Germinal center (tissue), 1 donor: ENCODE measurements around the gene MDH1B.
A peak's percentile ranks its signal among the peaks of the same experiment; 100 is the strongest.
"Not testable (repeated sequence)": the region's sequence is repeated elsewhere in the genome, so short reads cannot be mapped to it uniquely, and the experiment has no call there.

Experiments
- DNase-seq: peaks from one replicate; pipeline ENCODE4 v3.0.0; 2012; ENCODE audit warnings: mixed read lengths, low spot score

The MDH1B gene

GRCh38 chr2:206765242-206766056 lies at the start of gene MDH1B, which contains the start of gene FASTKD2:
TSS of gene MDH1B (minus strand) at chr2:206765328. CDS start at chr2:206765271, 57 bp downstream.
TSS of gene FASTKD2 (plus strand) at chr2:206765606. CDS start at chr2:206766694, 1,088 bp downstream.
- DNase-seq: peak; percentile 75

GRCh38 chr2:206814498-206814897 lies 49.4 kb upstream of the MDH1B start:
- DNase-seq: no peak

GRCh38 chr2:206812471-206812870 lies 47.3 kb upstream of the MDH1B start:
- not testable (repeated sequence) for DNase-seq

- not testable (repeated sequence) for DNase-seq
These were observed 42.5 kb upstream of the MDH1B start for GRCh38 chr2:206807624-206808023.

DNA sequence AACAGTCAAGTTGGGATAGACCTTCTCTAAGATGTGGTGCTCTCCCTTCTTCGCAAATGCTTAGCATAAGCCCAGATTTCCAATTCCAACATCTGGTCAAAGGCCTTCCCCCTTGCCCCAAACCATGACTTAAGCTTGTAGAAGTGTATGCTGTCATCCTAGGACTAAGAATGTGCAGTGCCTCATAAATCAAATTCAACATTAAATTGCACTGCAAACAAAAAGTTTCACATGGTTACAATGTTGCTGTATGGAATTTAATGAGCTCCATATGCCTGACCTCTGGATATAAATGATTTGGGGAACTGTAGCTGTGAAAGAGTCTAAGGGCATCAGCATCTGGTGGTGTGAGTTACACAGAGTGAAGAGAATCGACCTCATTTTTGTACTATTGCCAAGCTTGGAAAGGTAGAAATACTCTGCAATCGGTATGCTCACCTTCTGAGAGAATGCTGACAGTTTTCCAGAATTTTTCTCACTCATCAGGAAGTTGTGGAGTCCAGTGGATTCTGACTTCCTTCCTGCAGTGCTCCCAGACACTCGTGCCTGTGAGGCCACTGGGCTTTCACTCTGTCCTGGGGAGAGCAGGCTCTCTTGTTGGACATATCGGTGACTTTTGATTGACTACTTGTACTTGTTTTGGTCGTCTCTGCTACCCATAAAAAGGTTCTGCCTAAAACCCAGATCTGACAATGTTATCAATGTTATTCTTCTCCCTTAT lies 40.9 kb upstream of the MDH1B start:
- no peak for DNase-seq

- no peak for DNase-seq
These were observed 39.2 kb upstream of the MDH1B start for GRCh38 chr2:206804326-206804725.

DNA sequence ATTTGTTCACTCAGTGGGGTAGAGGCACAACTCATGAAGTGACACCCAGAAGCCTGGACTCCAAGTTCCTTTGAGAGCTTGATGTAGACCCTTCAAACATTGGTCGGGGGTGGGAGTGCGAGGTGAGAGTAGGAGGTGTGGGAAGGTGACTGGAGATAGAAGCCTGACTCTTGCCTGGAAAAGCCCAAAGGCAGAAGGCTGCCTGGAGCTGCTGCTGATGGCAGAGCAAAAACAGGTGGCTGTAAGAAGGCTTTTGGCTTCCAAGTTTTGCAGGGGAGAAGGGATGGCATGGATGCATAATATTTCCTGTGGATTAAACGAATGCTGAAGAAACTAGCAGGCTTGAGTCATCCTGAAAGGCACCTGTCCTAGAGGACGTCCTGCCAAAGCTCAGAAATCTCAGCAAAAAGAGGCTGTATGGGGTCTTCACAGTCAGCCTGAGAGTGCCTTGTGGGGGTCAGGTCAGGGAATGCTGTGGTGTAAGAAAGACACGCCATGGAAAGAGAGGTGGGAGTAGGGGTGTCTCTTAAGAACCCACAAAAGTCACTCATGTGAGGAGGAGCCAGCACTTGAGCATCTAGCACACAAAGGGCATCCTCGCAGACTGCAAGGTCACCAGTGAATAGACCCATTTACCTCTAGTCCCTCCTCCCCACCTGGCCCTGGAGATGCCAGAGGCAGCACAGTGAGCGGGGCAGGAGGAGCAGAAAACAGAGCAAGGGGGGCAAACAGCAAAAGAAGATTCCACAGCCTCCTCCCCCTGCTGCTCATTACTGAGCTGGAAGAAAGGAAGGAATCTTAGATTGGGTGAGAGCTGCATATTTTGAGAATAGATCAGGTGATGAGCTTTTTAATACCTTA lies 37.8 kb upstream of the MDH1B start:
- no peak for DNase-seq

- no peak for DNase-seq
These were observed 36.5 kb upstream of the MDH1B start for GRCh38 chr2:206801418-206802189.

DNA sequence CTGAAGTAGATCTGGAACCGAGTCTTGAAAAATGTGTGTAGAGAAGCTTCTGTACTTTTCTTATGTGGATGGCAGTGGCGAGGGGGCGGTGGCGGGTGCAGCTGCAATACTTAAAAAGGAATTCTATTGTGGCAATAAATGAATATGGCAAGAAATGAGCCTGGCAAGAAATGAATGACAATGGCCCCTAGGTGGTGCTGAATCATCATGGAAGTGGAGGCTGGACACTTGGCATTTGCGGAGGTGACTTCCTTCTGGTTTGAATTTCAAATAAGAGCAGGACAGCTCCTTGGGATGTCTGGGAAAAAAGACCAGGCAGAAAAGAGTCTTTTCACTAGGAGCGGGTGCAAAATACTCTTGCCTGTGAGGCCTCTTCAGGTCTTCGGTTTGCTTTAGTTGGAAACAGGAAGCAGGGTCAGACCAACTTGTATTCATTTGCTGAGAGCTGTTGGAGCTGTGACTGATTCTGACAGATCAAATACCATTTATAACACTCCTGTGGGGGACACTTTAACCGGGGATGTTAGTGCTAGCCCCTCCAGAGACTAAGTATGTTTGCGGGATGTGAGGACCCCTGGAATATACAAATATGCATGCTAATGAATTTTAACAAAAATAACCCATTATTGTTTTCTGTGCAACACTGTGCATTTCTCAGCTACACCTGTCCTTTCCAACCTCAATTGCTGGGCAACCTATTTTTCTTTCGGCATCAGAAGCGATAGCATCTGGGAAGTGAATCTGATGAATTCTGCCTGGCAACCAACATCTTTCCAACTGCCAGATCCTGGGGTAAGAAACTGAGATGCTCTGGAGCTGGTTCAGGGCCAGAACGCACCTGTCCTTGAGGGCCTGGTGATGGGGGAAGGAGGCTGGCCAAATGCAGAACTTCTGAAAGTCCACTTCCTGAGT lies 35.6 kb upstream of the MDH1B start:
- peak; percentile 25 for DNase-seq

GRCh38 chr2:206799083-206799482 lies 34.0 kb upstream of the MDH1B start:
- DNase-seq: no peak

GRCh38 chr2:206798000-206798399 lies 32.9 kb upstream of the MDH1B start:
- DNase-seq: no peak

GRCh38 chr2:206797376-206797775 lies 32.2 kb upstream of the MDH1B start:
- DNase-seq: no peak

DNA sequence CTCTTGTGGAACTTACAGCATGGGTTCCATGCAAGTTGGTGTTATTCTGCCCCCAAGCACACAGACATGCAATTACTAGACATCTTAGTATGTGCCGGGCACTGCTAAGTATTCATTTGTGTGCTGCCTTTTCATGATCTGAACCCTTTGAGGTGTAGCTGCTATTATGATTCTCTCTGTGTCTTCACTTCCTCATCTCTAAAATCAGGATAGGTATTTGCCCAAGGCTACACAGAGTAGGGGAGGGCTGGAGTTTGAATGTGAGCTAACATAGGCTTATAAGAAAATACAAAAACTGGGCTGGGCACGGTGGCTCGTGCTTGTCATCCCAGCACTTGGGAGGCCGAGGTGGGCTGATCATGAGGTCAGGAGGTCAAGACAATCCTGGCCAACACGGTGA lies 27.5 kb upstream of the MDH1B start:
- DNase-seq: no peak

DNA sequence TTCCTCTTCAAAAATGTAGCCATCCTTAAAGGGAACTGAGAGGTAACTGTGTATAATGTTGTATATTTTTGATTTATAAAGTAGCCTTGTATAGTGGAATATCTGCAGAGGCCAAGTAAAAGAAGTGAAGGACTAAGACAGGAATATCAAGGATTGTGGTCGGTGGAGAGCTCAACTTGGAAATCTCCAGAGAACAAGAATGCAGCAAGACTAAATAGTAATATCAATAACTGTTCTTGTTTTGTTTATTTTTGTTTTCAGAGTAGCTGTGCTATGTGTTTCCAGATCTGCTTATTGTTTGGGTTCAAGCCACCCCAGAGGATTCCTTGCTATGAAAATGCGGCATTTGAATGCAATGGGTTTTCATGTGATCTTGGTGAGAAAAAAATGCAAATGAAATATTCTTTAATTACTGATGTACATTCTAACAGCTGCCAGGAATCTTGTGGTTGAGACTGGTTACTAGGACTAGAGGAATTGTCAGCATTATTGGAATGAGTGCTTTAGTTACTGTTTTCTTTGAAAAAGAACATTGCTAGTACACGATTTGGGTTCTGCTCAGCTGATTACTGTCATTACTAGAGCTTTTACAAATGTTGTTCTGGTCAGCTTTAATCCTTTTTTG lies 25.3 kb upstream of the MDH1B start:
- no peak for DNase-seq

- no peak for DNase-seq
These were observed 19.6 kb upstream of the MDH1B start for GRCh38 chr2:206784559-206785353.

DNA sequence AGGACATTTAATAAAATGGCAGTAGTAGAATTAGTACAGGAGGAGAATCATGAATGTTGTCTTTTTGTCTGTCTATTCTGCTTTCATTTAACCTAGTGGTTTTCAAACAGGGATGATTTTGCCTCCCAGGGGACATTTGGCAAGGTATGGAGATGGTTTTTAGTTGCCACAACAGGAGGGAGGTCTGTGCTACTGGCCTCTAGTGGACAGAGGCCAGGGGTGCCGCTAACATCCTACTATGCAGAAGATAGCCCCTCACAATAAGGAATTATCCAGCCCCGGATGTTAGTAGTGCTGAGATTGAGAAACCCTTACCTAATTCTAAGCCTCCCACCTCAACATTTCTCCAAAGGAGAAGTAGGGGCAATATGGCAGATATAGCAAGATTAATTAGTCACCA lies 18.6 kb upstream of the MDH1B start:
- no peak for DNase-seq

- no peak for DNase-seq
These were observed 15.5 kb upstream of the MDH1B start for GRCh38 chr2:206780671-206781070.

- DNase-seq: no peak
These were observed 11.3 kb upstream of the MDH1B start for GRCh38 chr2:206776432-206776831.

DNA sequence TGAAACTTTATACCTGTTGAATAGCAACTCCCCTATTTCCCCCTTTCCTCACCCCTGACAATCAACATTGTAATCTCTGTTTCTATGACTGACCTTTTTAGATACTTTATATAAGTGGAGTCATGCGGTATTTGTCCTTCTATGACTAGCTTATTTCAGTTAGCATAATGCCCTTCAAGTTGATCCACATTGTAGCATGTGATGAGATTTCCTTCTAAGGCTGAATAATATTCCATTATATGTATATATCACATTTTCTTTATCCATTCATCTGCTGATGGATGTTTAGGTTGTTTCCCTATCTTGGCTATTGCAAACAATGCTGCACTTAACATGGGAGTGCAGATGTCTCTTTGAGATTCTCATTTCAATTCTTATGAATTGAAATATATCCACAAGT lies 9.7 kb upstream of the MDH1B start:
- no peak for DNase-seq
